HCT116 (cell line): ENCODE measurements around the gene MFSD6. TPM values are rescaled to one million over a fixed set of nuclear protein-coding genes. Genes with fewer than 3 reads are reported as not detected.

Source experiments
- ATAC-seq: fragments of 200-7000 bp; cut with Tn5 transposase; 2 replicates; pipeline ENCODE4 v1.9.1; 2020; ENCODE audit warnings: mild to moderate bottlenecking, moderate library complexity
- BruUV-seq: library from RNA; stranded (reverse); fragments of 400-500 nt; replicated peaks from 2 replicates; lab custom pipeline; 2021; lab: Mats Ljungman, UMichigan
- CTCF ChIA-PET: fragments of 300-600 bp; sonication (Branson Sonifier 250); formaldehyde crosslinking; loops from one replicate; lab custom pipeline; 2021; ENCODE audit warnings: antibody characterized with exemption; lab: Charles Lee
- POLR2A ChIA-PET: fragments of 300-600, 350-600 bp; sonication (Branson Sonifier 250); formaldehyde crosslinking; loops from one replicate; lab custom pipeline; 2021; ENCODE audit warnings: antibody characterized with exemption; lab: Charles Lee
- RAD21 ChIA-PET, 2 experiments: fragments of 300-600 bp; sonication (Branson Sonifier 250); formaldehyde crosslinking; loops; one replicate each; lab custom pipeline; 2023; ENCODE audit warnings: low total read pairs in 2 of 2; ENCODE audit not compliant: uncharacterized antibody in 2 of 2, unreplicated experiment in 2 of 2, low non-redundant PET in 1 of 2; lab: Charles Lee
- DNase-seq: peaks from one replicate; pipeline ENCODE4 v3.0.0-alpha.2; 2010; ENCODE audit warnings: low read depth, low spot score
- H2AFZ ChIP-seq: fragments of 200-600 bp; shearing (Covaris generic), sonication (generic); 2 replicates; pipeline ENCODE4 v1.6.1; 2017; ENCODE audit warnings: low read depth, mixed run types, mixed read lengths, antibody characterized with exemption, low read length; ENCODE audit not compliant: poor library complexity, severe bottlenecking
- H3K27ac ChIP-seq: 2 replicates; pipeline ENCODE4 v1.5.1; 2012; ENCODE audit warnings: low read depth, low read length
- H3K27me3 ChIP-seq: fragments of 200-600 bp; sonication (generic); 2 replicates; pipeline ENCODE4 v1.6.1; 2016; ENCODE audit warnings: mixed run types, low read length, mixed read lengths; ENCODE audit not compliant: insufficient read depth
- H3K36me3 ChIP-seq, 2 experiments: fragments of 200-500 bp in 1 of 2; fragments of 200-600 bp in 1 of 2; sonication (Bioruptor generic) in 1 of 2; sonication (generic) in 1 of 2; 2 replicates each; pipeline versions ENCODE4 v1.5.1 to v1.6.1; 2014 to 2016; ENCODE audit warnings: low read length in 2 of 2, inconsistent platforms in 1 of 2, mixed read lengths in 1 of 2, mixed run types in 1 of 2; ENCODE audit not compliant: insufficient read depth in 2 of 2, control insufficient read depth in 1 of 2
- H3K4me1 ChIP-seq, 2 experiments: fragments of 200-600 bp in 1 of 2; sonication (generic) in 1 of 2; 2 replicates each; pipeline versions ENCODE4 v1.5.1 to v1.6.1; 2012 to 2017; ENCODE audit warnings: low read length in 2 of 2, inconsistent platforms in 1 of 2, mild to moderate bottlenecking in 1 of 2, mixed read lengths in 1 of 2, mixed run types in 1 of 2, moderate library complexity in 1 of 2; ENCODE audit not compliant: insufficient read depth in 2 of 2, control insufficient read depth in 1 of 2
- H3K4me2 ChIP-seq: fragments of 200-600 bp; sonication (generic); 2 replicates; pipeline ENCODE4 v1.6.1; 2017; ENCODE audit warnings: mixed run types, low read length, mixed read lengths
- H3K4me3 ChIP-seq, 2 experiments: fragments of 200-600 bp in 1 of 2; sonication (generic) in 1 of 2; replicated peaks in 1 of 2; 2 replicates each; pipeline ENCODE4 v1.5.1; 2011 to 2016; ENCODE audit warnings: low read length in 2 of 2, control low read depth in 1 of 2, low read depth in 1 of 2, mild to moderate bottlenecking in 1 of 2, mixed read lengths in 1 of 2, mixed run types in 1 of 2
- H3K79me2 ChIP-seq: fragments of 200-600 bp; sonication (generic); 2 replicates; pipeline ENCODE4 v1.6.1; 2017; ENCODE audit warnings: mild to moderate bottlenecking, mixed run types, low read length, moderate library complexity, mixed read lengths; ENCODE audit not compliant: insufficient read depth
- H3K9ac ChIP-seq: fragments of 200-600 bp; sonication (generic); 2 replicates; pipeline ENCODE4 v1.6.1; 2016; ENCODE audit warnings: low read length, mixed read lengths
- H3K9me2 ChIP-seq: fragments of 200-600 bp; sonication (generic), shearing (Covaris generic); 2 replicates; pipeline ENCODE4 v1.6.1; 2017; ENCODE audit warnings: mixed run types, mild to moderate bottlenecking, moderate library complexity; ENCODE audit not compliant: insufficient read depth
- H3K9me3 ChIP-seq, 2 experiments: fragments of 200-500 bp in 1 of 2; fragments of 200-600 bp in 1 of 2; sonication (Bioruptor generic) in 1 of 2; sonication (generic) in 1 of 2; 2 replicates each; pipeline ENCODE4 v1.6.1; 2014 to 2017; ENCODE audit warnings: low read length in 2 of 2, mixed read lengths in 2 of 2, inconsistent platforms in 1 of 2, low read depth in 1 of 2, mild to moderate bottlenecking in 1 of 2, mixed run types in 1 of 2, moderate library complexity in 1 of 2; ENCODE audit not compliant: control insufficient read depth in 1 of 2, insufficient read depth in 1 of 2
- H4K20me1 ChIP-seq: fragments of 200-600 bp; sonication (generic), shearing (Covaris generic); 2 replicates; pipeline ENCODE4 v1.6.1; 2017; ENCODE audit warnings: mixed run types, mild to moderate bottlenecking, moderate library complexity; ENCODE audit not compliant: insufficient read depth
- JUND ChIP-seq: IDR thresholded peaks from 2 replicates; pipeline ENCODE4 v1.6.1; 2012
- POLR2A ChIP-seq: IDR thresholded peaks from 2 replicates; pipeline ENCODE4 v1.7.0; 2011; ENCODE audit warnings: borderline replicate concordance; ENCODE audit not compliant: insufficient read depth, insufficient read length; ENCODE audit errors: extremely low read depth
- SRF ChIP-seq: IDR thresholded peaks from 2 replicates; pipeline ENCODE4 v1.6.1; 2012; ENCODE audit warnings: low read depth
- YY1 ChIP-seq: IDR thresholded peaks from 2 replicates; pipeline ENCODE4 v1.6.1; 2011; ENCODE audit warnings: low read length, low read depth, moderate library complexity, mild to moderate bottlenecking; ENCODE audit not compliant: insufficient replicate concordance; ENCODE audit errors: extremely low read depth
- ZNF274 ChIP-seq: fragments of 200-500 bp; sonication (Bioruptor generic); IDR thresholded peaks from 2 replicates; pipeline ENCODE4 v1.6.1; 2014; ENCODE audit warnings: mild to moderate bottlenecking, low read depth, low read length, inconsistent platforms
- intact Hi-C: fragments of 100-400 bp; cut with micrococcal nuclease; formaldehyde crosslinking; loops from 2 replicates; pipeline ENCODE4 v1.10.0; 2022
- total RNA-seq: library from RNA; stranded (reverse); gene quantifications from one replicate; pipeline ENCODE4 v1.2.1, GENCODE V29; 2021; ENCODE audit not compliant: unreplicated experiment
- TF ChIP-seq, protein P1 (sequence below): IDR thresholded peaks from 2 replicates; pipeline ENCODE4 v1.6.1; 2011; ENCODE audit warnings: mild to moderate bottlenecking, low read length, moderate library complexity; ENCODE audit not compliant: insufficient replicate concordance; ENCODE audit errors: extremely low read depth
- TF ChIP-seq, protein P2 (sequence below): IDR thresholded peaks from 2 replicates; pipeline ENCODE4 v1.6.1; 2012; ENCODE audit warnings: low read depth
- TF ChIP-seq, protein P3 (sequence below): IDR thresholded peaks from 2 replicates; pipeline ENCODE4 v1.6.1; 2012

The MFSD6 gene
- total RNA-seq, 1 experiment from 2014 or later, result 18.6 TPM

DNA sequence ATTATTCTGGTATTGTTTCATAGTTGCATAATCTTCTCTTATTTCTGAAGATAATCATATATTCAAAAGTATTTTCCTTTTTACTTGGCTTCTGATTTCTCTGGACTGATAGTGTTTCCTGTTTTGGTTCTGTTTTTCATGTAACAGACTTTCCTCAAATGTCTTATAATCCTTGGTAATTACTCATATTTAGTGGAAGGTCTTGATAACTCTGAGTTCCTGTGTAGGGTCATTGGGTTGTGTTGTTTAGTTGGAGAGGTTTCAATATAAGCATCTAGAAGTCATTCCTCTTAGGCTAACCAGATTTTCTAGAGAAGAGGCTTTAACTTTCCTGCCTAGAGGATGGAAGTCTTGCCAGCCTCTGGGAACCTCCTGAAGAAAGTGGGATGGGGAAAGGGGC lies 23.8 kb downstream of the MFSD6 start:
- Histone ChIP-seq H3K27me3 (no peaks in the 10 kb centered on the region), H3K4me2 (no peak overlapping the region), H3K79me2 (no peaks in the 10 kb centered on the region), H3K4me1 (no peaks in the 10 kb centered on the region), H3K9ac (no peak overlapping the region), H4K20me1 (no peaks in the 10 kb centered on the region), H3K9me3 (no peaks in the 10 kb centered on the region)
- no TSS peak for BruUV-seq
- intact Hi-C loops, result no loop called here
- ChIA-PET POLR2A (no interaction called here), CTCF (no interaction called here)
- ATAC-seq, result no peak
- TF ChIP-seq, protein P1, sequence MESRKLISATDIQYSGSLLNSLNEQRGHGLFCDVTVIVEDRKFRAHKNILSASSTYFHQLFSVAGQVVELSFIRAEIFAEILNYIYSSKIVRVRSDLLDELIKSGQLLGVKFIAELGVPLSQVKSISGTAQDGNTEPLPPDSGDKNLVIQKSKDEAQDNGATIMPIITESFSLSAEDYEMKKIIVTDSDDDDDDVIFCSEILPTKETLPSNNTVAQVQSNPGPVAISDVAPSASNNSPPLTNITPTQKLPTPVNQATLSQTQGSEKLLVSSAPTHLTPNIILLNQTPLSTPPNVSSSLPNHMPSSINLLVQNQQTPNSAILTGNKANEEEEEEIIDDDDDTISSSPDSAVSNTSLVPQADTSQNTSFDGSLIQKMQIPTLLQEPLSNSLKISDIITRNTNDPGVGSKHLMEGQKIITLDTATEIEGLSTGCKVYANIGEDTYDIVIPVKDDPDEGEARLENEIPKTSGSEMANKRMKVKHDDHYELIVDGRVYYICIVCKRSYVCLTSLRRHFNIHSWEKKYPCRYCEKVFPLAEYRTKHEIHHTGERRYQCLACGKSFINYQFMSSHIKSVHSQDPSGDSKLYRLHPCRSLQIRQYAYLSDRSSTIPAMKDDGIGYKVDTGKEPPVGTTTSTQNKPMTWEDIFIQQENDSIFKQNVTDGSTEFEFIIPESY, result no peak
- TF ChIP-seq POLR2A (no peak), ZNF274 (no peak), JUND (no peak), SRF (no peak), YY1 (no peak)
- TF ChIP-seq, protein P2, sequence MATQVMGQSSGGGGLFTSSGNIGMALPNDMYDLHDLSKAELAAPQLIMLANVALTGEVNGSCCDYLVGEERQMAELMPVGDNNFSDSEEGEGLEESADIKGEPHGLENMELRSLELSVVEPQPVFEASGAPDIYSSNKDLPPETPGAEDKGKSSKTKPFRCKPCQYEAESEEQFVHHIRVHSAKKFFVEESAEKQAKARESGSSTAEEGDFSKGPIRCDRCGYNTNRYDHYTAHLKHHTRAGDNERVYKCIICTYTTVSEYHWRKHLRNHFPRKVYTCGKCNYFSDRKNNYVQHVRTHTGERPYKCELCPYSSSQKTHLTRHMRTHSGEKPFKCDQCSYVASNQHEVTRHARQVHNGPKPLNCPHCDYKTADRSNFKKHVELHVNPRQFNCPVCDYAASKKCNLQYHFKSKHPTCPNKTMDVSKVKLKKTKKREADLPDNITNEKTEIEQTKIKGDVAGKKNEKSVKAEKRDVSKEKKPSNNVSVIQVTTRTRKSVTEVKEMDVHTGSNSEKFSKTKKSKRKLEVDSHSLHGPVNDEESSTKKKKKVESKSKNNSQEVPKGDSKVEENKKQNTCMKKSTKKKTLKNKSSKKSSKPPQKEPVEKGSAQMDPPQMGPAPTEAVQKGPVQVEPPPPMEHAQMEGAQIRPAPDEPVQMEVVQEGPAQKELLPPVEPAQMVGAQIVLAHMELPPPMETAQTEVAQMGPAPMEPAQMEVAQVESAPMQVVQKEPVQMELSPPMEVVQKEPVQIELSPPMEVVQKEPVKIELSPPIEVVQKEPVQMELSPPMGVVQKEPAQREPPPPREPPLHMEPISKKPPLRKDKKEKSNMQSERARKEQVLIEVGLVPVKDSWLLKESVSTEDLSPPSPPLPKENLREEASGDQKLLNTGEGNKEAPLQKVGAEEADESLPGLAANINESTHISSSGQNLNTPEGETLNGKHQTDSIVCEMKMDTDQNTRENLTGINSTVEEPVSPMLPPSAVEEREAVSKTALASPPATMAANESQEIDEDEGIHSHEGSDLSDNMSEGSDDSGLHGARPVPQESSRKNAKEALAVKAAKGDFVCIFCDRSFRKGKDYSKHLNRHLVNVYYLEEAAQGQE, result no peak
- TF ChIP-seq, protein P3, sequence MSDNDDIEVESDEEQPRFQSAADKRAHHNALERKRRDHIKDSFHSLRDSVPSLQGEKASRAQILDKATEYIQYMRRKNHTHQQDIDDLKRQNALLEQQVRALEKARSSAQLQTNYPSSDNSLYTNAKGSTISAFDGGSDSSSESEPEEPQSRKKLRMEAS, result no peak
- TF ChIP-seq, all 23 proteins: peak for 0
- RAD21 ChIA-PET, result no interaction called here
- no peaks in the 10 kb centered on the region for H3K9me2 ChIP-seq
- DNase-seq, result no peak
- H2AFZ ChIP-seq, result no peak overlapping the region
- H3K4me3 ChIP-seq, result no peak overlapping the region
- H3K36me3 ChIP-seq, result no peaks in the 10 kb centered on the region
- H3K27ac ChIP-seq, result no peak overlapping the region
